ENCODE data around the gene CELA2B.
"Not testable (repeated sequence)": the region's sequence is repeated elsewhere in the genome, so short reads cannot be mapped to it uniquely, and the experiment has no call there.

Gene CELA2B

DNA sequence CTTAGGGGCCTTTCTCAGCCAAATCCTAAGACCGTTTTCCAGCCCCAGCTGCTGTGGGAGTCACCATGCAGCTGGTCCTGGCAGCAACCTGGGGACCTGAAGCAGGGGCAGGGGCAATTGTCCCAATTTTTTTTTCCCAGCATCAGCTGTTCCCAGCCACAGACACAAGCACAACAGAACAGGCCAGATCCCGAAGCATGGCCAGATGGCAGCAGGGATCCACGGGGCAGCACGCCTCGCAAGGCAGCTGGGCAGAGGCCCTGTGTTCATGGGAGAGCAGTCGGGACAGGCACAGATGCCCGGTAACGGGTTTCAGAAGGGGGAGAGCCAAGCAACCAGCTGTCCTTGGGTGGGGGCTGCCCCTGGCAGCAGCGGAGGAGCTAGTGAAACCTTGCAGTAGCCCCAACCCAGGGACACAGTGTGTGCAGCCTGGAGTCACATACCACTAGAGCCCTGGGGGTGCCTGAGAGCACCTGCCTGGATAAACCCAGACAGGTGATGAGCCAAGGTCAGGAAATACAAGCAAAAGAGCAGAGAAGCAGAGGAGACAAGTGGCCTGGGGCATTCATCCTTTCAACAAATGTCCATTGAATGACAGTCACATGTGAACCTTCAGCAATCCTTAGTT, 6.0 kb upstream of the CELA2B start:
- DNase-seq = not testable (repeated sequence)

DNA sequence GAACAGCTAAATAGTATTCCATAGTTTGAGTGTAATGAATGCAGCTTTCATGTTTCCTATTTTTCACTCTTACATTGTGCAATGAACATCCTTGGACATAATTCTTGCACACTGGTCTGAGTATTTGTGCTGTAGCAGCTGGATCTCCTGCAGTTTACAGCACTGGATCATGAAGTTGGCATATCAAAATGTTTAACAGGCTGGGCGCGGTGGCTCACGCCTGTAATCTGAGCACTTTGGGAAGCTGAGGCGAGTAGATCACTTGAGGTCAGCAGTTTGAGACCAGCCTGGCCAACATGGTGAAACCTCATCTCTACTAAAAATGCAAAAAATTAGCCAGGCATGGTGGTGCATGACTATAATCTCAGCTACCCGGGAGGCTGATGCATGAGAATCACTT, 4.8 kb upstream of the CELA2B start:
- DNase-seq = not testable (repeated sequence)

DNA sequence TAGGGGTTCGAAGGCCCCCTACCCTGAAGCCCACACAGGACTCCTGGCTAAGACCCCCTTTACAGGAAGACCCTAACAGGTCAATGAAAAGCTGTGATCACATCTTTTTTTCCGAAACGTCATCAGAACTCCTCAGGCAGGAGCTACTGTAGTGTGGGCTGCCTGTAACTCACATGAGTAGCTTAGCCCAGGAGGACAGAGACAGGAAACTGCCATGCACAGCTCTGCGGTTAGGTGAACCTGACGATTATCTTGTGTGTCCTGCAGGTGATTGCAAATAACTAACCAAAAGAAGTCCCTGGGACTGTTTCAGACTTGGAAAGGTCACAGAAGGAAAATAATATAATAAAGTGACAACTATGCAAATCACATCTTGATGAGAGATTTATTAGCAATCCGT, 4.2 kb upstream of the CELA2B start:
- not testable (repeated sequence) for DNase-seq

DNA sequence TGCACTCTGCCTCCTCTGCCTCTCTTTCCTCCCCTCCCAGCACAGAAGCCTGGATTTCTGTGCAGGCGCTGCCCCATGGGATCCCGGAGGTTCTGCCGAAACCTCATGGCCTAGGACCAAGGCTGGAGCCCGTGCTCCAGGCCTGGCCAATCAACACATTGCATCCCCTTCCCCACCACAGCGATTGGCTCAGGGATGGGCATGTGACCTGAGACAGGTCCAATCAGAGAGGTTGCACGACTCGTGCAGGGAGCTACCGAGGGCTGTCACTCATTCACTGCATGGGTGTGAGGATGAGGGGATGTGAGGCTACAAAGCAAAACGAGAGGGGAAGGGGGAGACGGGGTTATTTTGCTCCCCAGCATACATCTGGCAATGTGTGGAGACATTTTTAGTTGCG, 3.3 kb upstream of the CELA2B start:
- no peak for DNase-seq

DNA sequence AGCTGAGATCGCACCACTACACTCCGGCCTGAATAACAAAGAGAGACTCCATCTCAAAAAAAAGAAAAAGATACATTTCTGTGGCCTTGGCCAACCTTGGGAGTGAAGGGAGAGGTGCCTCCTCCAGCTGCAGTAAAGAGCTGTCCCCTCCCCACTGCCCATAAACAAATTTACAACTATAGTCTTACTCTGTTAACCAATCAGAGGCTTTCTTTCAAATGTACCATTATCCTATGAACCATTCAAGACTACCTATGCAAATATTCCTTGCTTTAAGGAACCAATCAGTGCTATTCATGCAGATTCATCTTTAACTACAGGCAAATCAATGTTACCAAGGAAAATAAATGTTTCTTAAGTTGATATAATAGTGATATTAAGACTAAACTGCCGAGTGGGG, 1.0 kb downstream of the CELA2B start:
- no peak for DNase-seq

DNA sequence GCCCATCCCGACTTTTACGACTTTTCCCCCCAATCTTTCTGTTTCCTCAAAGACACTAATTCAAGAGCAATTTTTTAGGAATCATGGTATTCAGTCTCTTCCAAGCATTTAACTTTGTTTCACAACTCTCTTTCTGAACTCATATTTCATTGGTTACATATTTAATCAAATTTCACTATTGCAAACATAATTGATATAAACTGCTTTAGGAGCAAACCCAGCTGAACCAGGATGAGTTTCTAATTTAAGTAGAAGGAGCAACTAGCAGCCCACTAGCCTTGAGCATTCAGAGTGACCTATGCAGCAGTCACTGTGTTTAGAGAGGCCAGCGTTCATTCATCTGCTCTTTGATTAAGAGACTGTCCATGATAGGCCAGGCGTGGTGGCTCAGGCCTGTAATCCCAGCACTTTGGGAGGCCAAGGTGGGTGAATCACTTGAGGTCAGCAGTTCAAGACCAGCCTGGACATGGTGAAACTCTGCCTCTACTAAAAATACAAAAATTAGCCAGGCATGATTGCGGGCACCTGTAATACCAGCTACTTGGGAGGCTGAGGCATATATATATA, 1.8 kb downstream of the CELA2B start:
- DNase-seq = no peak

DNA sequence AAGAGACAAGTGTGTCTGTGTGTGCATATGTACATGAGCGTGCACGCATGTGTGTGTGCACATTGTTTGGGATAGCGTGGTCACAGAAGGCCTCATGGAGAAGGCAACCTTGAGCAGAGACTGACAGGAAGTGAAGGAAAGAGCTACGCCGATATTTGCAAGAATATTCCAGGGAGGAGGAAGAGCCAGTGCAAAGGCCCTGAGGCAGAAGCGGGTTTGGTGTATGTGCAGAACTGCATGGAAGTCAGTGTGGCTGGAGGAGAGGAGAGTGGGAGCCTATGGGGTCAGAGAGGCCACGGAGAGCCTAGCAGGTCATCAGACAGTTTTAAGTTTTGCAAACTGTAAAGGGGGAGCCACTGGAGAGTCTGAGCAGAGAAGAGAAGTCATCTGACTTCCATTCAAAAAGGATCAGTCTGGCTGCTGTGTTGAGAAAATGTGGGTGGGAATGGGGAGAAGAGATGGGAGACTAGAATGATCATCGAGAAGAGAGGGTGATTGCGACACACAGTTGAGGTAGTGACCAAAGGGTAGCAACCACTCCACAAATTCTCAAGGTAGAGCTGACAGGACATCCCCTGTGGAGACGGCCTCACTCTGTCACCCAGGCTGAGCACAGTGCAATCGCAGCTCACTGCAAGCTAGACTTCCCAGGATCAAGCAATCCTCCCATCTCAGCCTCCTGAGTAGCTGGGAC, 3.9 kb downstream of the CELA2B start:
- DNase-seq = no peak

DNA sequence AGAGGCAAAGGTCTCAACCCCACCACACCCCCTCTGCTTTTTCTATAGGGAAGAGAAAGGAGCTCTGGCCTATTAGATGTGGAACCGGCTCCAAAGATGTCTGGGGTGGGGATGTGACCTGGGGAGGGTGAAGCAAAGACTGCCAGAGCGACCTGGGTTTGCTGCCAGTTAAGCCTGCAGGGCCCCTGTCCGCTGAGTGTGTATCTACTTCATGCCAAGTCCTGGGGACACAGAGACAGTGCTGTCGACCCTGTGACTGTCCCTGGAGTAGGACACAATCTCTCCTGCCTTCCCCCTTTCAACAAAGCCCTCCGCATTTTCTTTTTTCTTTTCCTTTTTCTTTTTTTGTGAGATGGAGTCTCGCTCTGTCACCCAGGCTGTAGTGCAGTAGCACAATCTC, 6.6 kb downstream of the CELA2B start:
- DNase-seq = not testable (repeated sequence)

DNA sequence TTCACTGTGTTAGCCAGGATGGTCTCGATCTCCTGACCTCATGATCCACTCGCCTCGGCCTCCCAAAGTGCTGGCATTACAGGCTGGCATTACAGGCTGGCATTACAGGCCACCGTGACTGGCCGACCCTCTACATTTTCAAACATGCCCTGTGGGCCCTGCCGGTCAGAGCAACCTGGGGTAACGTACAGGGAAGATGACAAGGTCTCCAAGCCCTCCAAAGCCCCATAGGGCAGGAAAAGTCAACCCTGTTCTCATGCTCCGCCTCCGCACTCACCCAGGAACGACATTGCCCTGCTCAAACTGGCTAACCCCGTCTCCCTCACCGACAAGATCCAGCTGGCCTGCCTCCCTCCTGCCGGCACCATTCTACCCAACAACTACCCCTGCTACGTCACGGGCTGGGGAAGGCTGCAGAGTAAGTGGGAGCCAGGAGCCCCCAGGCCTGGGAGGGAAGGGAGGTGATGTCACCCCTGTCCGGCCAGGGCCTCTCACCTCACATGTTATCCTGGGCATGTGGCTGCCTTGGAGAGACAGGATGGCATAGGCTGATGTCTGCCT, 7.2 kb downstream of the CELA2B start:
- not testable (repeated sequence) for DNase-seq

DNA sequence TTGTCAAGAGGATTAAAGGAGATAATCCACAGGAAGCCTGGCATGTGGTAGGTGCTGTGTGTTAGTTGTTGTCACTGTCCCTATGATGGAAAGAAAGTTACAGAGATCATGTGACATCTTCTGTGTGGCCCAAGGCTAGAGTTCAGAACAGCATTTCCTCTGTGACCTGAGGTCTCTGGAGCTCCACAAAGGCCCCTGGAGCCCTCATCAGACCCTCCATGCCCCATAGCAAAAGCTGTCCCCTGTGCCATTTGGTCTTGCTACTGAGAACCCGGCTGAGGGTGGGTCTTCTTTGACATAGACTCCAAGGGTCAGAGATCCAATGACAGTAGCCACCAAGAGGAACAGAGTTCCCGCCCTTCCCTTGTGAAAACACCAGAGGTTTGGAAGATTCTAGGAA, 8.1 kb downstream of the CELA2B start:
- DNase-seq = no peak

DNA sequence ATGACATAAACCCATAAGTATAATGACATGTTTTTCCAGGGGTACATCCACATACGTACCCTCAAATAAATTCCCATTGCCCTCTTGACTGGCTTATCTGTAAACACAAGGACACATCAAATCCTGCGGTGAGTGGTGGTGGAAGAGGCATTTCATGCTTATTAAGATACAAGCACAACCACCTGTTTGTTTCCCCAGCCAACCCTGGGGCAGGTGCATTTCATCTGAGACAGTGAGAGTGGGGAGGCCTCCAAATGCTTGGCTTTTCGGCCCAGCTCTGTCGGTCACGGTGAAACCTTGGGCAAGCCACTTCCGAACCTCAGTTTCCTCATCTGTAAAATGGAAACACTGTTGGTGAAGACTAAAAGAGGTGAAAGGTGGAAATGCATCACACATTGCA, 8.5 kb downstream of the CELA2B start:
- DNase-seq = not testable (repeated sequence)

DNA sequence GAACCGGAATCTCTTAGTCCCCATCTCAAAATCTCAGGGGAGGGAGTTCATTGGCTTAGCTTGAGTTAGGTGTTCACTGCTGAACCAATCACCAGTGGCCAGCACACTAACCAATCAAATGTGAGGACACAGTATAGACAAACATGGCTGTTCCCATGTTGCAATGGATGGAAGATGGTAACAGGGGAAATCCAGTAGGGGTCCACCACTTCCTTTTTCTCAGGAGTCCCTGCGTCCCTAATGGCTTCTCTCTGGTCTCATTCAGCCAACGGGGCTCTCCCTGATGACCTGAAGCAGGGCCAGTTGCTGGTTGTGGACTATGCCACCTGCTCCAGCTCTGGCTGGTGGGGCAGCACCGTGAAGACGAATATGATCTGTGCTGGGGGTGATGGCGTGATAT, 9.7 kb downstream of the CELA2B start:
- DNase-seq = no peak

DNA sequence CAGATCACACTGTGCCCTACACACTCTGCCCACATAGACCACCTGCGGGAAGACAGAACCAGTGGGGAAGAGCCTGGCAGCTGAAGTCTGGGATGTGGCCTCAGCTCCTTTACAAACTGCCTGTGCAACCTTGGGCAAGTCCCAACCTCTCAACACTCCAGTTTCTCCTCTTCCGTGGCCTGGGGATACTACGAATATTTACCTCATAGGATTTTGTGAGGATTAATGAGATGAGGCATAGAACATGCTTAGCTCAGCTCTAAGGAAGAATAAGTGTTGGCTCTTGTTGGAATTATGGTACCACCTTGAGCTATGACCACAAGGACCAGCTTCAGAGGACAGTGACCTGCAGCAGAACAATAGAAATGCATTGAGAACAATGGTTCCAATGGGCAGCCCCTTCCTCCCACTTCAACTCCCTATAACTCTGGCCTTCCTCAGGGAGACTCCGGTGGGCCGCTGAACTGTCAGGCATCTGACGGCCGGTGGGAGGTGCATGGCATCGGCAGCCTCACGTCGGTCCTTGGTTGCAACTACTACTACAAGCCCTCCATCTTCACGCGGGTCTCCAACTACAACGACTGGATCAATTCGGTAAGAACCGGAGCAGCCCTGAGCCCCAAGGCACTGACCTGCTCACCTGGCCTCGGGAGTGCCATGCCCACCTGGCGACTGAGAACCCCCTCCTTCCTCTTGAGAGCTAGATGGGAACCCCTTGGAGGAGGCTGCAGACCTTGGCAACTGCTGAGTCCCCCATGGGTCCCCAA, 11.1 kb downstream of the CELA2B start:
- DNase-seq = not testable (repeated sequence)

DNA sequence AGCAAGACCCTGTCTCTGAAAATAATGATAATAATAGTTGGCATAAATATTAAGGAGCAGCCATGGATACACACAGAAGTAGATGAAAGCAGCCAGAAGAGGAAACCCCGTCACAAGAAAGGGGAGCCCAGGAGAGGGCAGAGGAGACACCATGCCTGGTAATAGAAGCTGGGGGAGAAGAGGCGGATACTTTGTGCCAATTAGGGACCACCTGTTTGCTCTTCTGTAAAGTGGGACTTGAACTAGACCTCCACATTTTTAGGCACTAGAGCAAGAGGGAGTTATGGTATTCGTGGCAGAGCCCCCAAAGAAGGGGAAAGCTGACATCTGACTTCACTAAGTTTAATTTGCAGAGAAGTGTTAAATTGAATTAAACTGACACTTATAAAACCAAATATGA, 12.5 kb downstream of the CELA2B start:
- DNase-seq = no peak

DNA sequence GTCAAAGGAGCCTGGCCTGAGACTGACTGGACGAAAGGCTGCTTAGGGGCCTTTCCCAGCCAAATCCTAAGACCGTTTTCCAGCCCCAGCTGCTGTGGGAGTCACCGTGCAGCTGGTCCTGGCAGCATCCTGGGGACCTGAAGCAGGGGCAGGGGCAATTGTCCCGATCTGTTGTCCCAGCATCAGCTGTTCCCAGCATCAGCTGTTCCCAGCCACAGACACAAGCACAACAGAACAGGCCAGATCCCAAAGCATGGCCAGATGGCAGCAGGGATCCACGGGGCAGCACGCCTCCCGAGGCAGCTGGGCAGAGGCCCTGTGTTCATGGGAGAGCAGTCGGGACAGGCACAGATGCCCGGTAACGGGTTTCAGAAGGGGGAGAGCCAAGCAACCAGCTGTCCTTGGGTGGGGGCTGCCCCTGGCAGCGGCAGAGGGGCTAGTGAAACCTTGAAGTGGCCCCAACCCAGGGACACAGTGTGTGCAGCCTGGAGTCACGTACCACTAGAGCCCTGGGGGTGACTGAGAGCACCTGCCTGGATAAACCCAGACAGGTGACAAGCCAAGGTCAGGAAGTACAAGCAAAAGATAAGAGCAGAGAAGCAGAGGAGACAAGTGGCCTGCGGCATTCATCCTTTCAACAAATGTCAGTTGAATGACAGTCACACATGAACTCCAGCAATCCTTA, 13.3 kb downstream of the CELA2B start:
- no peak for DNase-seq

DNA sequence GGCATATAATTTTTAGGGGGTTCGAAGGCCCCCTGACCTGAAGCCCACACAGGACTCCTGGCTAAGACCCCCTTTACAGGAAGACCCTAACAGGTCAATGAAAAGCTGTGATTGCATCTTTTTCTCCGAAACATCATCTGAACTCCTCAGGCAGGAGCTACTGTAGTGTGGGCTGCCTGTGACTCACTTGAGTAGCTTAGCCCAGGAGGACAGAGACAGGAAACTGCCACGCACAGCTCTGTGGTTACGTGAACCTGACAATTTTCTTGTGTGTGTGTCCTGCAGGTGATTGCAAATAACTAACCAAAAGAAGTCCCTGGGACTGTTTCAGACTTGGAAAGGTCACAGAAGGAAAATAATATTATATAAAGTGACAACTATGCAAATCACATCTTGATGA, 15.1 kb downstream of the CELA2B start:
- DNase-seq = not testable (repeated sequence)

DNA sequence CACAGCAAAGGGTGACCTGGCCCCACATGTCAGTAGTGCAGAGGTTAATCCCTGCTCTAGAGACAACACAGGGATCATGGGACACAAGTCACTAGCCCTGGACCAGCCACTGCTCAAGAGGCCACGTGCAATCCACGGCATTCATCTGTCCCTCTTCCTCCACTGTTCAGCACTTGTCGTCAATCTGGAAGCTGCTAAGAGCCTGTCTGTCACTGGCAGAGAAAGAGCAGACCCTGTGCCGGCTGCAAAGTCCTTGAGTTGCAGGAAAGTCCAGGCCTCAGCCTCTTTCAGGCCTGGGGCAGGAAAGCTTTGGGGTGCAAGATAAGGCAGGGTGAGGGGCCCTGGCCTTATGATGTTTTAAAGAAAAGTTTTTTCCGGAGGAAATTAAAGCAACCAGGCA, 16.7 kb downstream of the CELA2B start:
- DNase-seq = no peak

DNA sequence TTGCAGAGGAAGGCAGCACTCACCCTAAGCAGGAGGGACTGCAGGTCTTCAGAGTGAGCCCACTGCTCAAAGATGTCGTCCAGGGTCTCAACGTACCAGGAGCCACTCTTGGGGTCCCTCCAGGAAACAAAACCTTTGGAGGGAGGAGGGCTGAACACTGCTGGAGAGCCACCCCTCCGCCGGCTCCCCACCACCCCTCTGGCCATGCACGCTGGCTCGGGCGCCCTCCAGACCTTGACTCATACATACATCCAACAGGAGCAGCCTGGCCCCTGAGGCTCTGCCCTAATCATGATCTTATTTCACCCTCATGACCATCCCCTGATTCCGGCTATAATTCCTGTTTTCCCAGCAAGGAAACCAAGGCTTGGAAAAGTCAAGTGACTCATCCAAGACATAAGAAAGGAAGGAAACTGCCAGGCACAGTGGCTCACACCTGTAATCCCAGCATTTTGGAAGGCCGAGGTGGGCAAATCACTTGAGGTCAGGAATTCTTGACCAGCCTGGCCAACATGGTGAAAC, 18.0 kb downstream of the CELA2B start:
- DNase-seq = no peak

DNA sequence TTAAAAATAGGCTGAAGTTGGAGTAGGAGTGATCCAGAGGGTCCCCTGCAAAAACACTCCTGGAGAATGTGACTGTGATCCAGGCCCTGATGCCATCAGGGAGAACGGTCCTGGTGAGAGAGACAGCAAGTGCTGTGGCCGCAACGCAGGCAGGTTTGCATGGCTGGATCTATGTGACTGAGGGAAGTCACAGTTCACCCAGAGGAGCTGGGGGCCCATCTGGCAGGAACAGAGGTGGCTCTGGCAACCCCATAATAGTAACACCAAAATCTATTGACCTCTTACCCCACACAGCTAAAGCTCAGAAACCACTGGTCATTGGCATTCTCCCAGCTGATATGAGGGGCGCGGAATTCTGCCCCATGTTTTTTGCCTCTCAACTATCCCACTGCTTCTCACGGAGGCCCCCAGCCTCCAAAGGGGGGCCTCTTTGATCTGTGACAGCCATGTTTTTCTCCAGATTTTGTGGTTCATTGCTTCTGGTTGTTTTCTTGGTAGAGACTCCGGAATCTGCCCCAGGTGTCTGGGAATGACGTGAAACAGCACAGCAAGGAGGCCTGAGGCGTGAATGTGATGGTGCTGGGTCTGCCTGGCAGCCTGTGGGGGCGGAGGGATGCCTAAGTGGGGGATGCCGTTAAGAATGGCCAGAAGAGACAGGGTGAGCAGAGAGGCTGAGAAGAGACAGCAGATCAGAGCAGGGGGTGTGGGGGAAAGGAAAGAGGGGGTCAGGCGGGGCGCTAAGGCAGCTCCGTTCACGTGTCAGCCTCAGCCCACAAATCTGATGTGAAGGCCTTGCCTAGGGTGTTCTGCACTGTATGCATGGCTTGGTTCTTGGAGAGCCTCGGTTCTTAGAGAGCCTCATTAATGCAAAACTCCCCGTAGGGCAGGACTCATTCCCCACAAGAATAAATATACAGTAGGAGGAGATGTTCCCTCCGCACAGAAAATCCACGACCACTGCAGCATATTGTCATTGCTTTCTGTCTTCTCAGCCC, 24.6 kb downstream of the CELA2B start:
- DNase-seq = no peak

DNA sequence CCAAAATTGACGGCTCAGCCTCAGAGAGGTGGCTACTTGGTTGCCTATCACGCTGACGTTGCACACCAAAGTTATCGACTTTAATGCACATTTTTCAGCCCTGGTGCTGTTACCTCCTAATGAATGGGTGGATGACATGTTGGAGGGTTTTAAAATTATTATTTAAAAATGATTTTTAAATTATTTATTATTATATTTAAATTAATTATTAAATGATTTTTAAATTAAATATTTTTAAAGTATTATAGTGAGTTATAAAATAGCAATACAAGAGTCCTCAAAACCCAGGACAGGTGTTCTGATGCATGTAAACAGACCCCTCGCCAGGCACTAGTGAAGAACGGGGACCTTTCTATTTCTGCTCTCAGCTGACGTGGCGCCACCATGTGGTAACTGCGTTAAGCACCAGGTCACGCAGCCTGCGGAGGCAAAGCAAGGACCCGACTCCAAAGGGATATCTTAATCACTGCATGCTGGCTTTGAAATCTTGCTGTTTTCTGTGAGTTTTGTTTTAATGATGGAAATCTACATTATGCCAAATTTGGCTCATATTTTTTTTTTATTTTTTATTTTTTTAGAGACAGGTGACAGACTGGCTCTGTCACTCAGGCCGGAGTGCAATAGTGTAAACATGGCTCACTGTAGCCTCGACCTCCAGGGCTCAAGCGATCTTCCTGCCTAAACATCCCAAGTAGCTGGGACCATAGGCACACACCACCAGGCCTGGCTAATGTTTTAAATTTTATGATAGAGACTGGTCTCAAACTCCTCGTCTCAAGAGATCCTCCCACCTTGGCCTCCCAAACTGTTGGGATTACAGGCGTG, 25.5 kb downstream of the CELA2B start:
- DNase-seq = peak; percentile 40 to 82

Measured in inflammatory macrophage treated with lipopolysaccharide for 1 hour (primary cell).